Activated gamma-delta T cell treated with anti-CD3 and anti-CD28 coated beads, Interleukin-2, amount 50 U/mL, for 16 hours (primary cell): ENCODE data around the gene ALK.

Source experiments
- DNase-seq: peaks from one replicate; pipeline ENCODE4 v3.0.0-alpha.2; 2020; ENCODE audit warnings: low read depth

ALK gene

DNA sequence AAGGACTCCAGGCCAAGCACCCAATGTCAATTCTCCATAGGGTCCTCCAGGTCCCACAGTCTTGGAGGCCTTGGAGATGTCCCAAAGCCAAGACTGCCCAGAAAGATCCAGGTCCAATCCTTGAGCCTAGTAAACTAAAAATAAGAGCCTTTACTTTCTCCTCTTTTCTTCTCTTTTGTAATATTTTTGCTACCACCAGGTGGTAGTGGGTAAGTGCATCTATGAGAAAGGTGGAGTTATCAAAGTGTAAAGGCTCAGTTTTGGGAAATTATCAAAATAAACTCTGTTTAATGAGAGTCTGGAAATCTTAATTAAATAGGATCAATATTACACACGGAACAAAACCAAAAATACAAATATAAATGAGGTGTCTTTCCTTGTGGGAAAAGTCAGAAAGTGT, 276.4 kb downstream of the ALK start:
- no peak for DNase-seq

DNA sequence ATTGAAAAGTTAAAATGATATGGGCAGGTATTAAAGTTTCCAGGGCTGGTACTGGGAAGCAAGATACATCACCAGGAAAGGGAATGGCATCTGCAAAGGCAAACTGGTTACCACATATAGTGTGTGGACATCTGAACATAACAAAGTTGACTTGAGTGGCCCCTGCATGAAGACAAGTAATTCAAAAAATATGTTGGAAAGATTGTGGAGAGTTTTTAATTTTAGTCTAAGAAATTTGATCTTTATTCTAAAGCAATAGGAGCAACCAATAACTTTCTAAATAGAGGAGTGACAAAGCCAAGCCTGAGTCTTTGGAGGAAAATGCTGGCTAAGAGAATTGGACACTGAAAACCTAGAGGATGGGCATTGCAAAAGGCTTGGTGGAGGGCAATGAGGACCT, 278.2 kb downstream of the ALK start:
- DNase-seq: no peak

DNA sequence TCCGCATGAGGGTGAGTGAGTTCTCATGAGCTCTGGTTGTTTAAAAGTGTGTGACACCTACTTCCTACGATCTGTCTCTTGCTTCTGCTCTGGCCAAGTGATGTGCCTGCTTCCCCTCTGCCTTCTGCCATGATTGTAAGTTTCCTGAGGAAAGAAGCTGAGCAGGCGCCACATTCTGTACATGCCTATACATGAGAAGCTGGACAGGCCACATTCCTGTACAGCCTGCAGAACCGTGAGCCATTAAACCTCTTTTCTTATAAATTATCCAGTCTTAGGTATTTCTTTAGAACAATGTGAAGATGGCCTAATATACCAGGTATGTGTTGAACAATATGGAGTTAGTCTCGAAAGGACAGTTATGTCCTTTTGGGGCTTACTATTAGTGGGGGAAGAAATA, 281.0 kb downstream of the ALK start:
- no peak for DNase-seq

DNA sequence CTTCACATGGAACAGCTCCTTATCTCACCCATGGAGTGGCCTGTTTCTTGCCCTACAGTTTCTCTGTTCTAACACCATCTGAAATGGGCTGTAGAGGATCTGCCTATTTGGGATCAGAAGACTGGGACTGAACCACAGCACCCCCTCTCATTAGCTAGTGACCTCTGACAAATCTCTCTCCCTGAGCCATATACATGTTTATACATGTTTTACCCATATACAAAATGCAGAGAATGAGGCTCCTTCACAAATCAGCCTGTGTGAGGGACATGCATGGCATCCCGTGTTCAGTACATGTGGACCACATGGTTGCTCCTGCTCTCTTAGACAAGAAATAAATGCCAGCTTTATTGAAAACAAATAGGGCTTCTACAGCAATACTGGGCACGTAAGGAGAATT, 282.7 kb downstream of the ALK start:
- no peak for DNase-seq

DNA sequence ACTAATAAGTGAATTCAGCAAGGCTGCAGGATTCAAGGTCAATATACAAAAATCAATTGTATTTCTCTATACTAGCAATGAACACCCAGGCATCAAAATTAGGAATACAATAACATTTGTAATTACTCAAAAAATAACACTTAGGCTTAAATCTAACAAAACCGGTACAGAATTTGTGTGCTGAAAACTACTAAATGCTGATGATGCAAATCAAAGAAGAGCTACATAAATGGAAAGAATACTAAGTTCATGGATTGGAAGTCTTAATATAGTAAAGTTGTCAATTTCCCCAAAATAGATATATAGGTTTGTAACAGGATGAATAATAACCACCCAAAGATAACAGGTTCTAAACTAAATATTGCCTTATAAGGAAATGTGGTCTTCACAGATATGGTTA, 286.5 kb downstream of the ALK start:
- no peak for DNase-seq

DNA sequence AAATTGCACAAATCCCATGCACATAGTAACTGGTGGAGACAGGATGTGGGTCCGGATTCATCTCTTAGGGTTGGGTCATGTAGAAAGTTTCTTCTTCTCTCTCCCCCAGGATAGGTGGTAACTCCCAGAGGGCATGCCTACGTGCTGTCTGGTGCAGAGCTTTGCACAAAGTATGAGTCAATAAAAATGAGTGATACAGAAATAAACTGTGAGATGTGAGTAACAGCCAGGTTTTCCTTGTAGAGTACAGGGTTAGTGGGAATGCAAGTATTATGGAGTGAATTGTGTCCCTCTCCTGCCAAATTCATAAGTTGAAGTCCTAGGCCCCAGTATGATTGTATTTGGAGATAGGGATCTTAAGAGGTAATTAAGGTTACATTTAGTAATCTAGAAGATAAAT, 289.4 kb downstream of the ALK start:
- no peak for DNase-seq

DNA sequence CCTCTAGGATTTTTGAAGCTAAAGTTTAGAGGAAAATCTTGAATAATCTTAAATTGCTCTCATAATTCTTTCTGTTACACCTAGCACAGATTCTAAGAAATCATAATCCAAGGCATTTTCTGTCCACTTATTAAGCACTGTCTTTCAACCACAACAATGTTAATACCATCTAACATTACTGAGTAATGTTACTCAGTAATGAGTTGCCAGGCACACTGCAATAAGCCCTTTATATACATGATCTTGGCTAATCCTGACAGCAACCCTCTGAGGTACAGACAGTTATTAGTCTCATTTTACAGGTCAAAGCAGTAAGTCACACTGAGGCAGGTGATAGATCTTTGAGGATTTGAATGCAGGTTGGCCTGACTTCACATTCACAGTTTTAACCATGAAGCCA, 291.9 kb downstream of the ALK start:
- DNase-seq: no peak

DNA sequence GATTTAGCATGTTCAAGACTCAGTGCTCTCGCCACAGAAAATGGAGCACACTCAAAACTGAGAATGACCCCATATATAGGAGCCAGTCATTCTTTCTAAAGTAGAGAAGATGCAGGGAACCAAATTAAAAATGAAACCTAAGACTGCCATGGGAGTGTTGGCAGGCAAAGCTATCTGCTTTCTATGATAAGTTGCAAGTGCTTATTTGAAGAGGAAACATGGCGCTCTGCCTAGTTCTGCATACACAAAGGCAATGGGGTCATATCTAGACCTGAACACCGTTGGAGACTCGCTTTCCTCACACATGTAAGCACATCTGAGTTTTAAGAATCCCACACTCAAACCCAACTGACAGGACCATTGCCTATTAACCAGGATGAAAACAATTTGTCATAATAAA, 292.5 kb downstream of the ALK start:
- no peak for DNase-seq

DNA sequence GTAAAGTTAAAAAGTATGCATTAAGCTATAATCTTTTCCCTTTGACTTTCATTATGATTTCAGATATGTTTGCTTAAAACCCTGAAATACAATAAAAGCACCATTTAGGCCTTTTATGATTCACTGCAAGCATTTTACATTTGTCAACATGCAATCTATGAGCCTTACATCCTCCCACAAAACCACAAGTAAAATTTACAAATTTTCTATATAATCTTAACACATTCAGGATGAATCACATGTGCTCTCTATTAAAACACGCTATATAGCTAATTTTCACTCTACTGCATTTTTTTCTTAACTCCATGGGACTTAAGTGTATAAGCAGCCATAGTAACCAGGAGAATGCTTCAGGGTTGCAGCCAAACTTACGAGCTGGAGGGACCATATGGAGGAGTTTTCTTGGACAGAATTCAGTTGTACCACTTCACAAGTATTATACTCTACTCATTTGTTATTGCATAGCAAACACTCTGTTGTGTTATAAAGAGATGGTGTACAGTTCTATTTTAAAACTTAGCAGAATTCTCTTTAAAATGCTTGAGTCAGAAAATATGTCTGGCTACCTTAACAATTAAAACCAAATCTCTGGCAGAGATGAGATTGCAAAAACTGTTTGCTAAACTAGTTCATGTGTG, 293.2 kb downstream of the ALK start:
- DNase-seq: no peak

DNA sequence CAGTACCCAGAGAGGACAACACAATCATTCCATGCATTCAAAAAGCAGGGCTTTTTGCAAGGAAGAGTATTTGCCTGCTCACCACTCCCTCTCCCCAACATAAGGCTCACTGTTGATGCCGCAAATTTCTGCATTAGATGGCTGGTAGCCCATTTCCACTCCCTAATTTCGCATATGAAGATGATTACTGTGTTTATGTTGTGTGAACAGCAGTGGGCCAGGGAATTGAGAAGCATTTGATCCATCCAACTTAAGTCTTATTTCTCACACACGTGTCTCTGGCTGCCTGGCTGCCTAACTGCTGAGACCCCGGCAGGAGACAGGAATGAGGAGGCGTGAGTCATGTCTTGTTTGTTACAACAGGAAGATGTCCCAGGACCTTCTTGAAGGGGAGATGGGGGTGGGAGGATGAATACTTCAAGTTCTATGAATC, 294.1 kb downstream of the ALK start:
- DNase-seq: no peak

DNA sequence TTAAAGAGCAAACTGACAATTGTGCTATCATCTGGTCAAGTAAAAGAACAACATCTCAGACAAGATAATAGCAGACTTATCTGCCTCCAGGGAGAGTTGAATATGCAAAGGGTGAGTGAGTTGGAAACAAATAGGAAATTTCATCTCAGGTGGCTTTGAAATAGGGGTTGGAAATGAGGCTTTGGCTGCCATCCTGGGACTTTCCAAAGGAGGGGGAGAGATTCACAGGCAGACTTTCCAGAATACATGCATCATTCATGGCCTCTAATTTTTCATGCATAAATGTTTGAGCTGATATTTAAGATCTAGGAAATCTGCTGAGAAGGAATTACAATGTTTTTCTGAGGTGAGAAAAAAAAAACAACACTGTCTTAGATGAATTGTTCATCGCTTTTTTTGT, 300.5 kb downstream of the ALK start:
- DNase-seq: no peak

DNA sequence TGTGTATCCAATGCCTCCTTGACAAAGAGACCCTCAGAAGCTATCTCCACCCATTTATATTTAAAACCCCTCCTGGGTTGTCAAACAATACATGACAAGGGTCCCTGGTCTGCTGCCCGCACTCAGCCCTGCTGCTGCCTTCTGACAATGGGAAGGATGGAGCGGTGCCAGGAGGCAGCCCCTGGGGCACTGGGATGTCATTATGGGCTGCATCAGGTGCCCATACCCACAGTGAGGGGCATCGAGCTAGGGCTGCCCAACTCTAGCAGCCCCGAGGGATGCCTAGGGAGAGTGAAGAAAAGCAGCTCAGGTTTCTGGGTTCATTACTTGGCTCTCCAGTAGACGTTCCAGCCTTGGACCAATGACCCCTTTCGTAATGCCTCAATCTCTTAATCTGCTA, 301.7 kb downstream of the ALK start:
- no peak for DNase-seq

DNA sequence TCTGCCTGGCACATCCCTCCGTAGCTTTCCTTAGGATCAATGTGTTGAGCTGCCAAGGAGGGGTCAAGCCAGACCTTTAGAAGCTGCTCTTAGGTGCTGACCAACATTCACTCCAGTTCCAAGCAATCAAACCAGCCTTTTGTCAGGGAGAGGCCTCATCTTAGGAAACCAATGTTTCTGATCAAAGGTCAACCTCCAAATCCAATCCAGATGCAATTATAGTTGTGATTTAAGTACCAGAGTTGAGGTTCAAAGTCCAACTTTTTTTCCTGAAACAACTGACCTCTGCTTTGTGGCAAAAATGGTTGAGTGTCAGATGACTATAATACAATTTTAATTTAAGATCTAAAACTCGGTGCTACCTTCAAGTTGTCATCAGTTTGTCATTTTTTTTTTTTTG, 303.4 kb downstream of the ALK start:
- DNase-seq: no peak

DNA sequence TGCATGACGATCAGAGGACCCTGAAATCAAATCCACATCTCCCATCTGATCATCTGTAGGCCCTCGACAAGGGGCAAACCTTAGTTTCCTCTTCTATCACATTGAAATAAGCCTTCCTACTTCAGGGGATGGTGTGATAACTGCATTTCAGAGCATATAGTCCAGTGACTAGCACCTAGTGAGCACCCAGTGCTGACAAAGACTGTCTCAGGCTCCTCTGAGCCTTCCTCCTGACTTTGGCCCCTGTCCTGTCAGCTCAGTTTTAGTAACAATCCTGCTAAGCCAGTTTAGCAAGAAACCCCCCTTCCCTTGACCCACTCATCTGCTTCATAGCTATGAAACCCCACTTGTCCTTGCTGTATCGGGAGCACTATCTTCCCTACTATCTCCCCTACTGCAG, 304.0 kb downstream of the ALK start:
- no peak for DNase-seq

DNA sequence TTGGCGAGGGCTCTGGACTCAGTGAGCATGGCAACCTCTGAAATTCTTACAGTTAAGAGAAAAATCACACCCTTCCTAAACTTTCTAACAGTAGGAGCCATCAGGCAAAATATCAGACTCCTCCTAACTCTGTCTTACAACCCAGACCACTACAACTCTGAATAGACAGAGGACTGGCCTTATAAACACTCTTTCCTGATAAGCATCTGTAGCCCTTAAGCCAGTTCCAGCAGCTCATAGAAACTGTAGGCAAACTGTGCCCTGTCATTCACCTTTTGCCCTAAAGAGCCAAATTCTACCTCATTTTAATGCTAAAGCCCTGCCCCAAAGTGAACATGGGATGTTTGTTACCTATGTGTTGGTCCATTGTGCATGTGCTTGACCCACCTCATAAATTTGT, 304.8 kb downstream of the ALK start:
- DNase-seq: no peak

DNA sequence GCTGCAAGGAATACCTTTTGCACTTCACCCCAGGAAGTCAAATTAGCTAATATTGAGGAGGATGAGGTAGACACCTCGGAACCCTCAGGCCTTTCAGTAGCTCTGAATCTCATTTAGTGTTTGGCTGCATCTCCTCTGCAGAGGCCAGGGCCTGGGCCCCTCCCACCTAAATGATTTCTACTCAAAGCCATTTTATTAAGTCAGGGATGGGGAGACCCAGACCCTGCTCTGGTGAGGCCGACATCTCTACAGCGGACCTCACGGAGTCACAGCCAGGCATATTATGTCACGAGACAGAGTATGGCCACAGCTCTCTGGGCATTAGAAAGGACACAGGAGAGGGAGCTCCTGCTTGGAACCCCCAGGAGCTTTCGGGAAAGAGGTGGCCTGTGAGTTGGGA, 305.5 kb downstream of the ALK start:
- no peak for DNase-seq

DNA sequence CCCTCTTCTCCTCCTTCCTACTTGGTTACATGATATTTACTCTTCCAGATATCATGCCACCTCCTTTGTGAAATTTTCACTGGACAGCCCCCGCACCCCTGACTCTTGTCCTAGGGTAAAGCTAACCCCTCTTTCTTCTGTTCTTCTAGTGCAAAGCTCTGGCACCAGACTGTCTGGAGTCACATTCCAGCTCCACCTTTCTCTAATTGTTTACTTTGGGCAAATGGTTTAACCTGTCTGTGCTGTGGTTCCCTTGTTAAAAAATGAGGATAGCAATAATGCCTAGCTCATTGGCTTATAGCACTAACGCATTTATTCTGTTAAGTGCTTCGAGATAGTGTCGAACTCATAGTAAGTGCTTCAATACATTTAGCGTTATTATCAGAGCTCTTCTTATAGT, 306.2 kb downstream of the ALK start:
- no peak for DNase-seq

DNA sequence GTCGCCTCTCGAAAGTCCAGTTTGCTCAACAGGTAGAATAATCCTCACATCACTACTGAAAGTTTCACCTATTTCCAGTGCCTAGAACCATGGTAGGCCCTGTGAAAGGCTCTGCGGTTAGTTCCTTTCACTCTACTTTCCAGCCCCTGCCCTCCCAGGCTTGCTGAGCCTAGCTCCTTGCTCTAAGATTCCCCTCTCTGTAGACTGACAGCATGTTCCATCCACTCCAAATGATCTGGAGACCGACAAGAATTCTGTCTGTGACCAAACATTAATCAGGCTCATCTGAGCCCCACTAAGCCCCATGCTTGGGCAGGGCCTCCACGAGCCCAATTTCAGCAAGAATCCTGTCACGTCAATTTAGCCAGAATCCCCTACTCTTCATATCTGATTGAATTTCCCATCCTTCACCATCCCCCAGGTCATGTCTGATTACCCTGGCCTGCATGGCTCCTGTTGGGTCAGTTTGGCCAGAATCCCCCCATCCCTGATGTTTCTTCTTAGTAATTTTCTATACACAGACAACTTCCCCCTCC, 307.0 kb downstream of the ALK start:
- no peak for DNase-seq

DNA sequence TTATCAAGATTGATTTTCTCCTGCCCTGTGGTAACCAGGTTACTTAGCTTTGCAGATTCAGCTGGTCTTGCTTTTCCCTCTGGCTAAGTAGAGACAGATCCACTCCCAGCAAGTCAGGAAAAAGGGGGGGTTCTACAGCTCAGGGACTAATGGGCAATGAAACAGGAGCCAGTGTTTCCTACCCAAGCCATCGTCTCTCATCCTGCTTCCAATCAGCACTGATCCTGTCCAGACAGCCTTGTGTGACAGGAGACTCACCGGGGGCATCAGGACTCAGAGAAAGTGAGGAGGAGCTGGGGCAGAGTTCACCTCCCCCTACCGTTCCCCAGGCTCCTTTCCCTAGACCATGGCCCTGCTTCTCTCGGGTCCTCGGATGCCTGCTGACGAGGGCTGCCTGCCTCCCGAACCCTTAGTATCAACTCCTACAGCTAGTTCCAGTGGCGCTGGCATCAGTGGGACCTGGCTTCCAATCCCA, 307.6 kb downstream of the ALK start:
- DNase-seq: no peak

DNA sequence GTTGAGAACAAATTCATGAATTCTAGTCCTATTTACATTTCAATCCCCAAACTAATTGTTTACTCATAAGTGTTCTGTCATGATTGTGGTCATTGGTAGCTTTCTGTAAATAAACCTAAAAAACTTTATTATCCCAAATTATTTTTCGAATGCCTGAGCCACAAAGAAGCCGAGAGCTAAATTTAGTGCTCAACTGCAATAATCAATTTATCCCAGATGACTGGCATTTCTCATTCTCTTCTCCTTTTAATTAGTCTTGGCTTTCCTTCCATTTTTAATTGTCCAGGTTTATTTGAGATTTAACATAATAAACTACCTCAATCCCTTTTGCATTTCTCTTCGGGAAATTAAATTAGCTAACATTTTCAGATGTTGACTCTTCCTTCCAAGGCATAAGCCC, 308.3 kb downstream of the ALK start:
- DNase-seq: no peak

DNA sequence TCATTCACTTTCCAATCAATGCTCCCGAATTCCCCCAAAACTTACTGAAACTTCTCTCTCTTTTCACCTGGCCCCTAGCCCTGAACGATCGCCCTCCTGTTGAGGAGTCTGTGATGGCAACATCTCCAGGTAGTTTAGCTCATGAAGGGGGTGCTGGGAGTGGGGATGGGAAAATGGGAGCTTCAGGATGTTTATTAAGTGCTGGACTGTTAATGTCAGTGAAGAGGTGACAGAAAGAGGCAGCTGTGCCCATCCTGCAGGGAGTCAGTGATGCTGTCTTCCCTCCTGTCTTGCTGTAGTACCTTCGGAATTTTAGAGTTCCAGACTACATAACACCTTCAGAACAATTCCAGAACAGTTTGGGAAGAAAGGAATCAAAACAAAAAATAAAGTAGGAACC, 308.8 kb downstream of the ALK start:
- DNase-seq: no peak

DNA sequence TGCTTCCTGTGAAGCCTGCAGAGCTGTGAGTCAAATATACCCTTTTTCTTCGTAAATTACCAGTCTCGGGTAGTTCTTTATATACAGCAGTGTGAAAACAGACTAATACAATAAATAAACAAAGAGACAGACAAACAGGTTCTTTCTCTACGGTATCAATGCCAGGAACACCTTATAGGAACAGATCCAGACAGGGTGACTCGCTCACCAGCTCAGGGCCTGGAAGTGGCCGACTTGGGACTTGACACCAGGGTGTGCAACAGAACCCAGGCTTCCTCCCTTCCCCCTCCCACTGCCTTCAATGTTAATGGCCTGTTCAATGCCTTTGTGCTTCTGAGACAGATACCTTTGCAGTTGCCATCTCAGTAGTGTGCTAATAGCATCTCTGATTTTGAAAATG, 309.5 kb downstream of the ALK start:
- no peak for DNase-seq

DNA sequence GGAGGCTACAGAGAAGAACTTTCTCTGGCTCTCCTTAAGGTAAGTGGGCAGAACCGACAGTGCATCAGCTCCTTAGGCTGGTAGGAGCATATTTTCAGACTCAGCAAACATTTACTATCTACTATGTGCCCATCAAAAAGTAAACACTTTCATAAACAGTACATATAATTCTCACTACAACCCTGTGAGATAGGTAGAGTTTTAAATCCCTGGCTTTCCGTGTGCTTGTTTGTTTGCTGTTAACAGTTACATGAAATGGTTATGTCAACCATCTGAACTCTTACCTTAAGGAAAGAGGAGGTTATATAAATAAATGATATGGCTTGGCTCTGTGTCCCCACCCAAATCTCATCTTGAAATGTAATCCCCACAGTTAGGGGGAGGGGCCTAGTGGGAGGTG, 310.1 kb downstream of the ALK start:
- no peak for DNase-seq

DNA sequence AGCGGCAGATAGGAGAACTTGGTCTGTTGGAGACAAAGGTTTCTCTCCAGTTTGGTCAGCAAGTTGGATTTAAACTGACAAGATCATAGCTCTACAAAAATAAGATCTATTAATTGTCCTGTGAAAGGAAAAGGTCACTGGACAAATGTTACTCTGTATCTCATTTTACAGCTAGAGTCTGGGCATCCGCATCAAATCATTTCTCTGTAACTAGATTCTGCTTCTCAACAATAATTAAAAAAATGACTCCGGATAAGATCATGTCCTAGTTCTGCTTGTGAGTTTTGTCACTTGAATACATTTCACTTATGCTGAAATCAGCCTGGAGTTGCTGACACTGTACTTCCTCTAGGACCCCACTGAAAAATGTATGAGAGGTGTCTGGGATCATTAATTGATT, 310.8 kb downstream of the ALK start:
- DNase-seq: no peak

DNA sequence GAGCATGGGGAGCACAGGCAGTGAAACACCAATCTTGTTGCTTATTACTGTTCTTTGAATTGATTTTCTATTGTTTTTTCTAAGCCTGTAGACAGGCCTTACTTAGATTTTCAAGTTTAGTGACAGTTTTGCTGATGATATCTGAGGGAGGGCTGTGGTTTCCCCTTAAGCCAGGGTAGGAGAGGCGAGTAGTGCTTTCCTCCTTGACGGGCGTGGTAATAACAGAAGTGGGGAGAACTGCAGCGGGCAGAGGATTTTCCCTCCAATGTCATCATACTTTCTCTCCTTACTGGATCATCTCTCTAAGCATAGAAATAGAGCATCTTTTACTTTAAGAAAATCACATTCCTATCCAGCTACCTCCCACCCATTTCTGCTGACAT, 314.4 kb downstream of the ALK start:
- no peak for DNase-seq
